NT2/D1 (cell line): ENCODE results near the gene FHOD3.

ENCODE experiments used
- DNase-seq: peaks from one replicate; pipeline ENCODE4 v3.0.0-alpha.2; 2011; ENCODE audit warnings: low read depth, low spot score
- H3K27me3 ChIP-seq: 2 replicates; pipeline ENCODE4 v1.6.0; 2011; ENCODE audit warnings: mild to moderate bottlenecking; ENCODE audit not compliant: insufficient read length, insufficient read depth
- H3K36me3 ChIP-seq: 2 replicates; pipeline ENCODE4 v1.6.1; 2011; ENCODE audit warnings: mild to moderate bottlenecking, low read length, mixed read lengths; ENCODE audit not compliant: insufficient read depth, insufficient read length
- H3K4me1 ChIP-seq: 2 replicates; pipeline ENCODE4 v1.5.1; 2011; ENCODE audit not compliant: insufficient read depth, insufficient read length
- H3K4me3 ChIP-seq: 2 replicates; pipeline ENCODE4 v1.5.1; 2011; ENCODE audit warnings: low read depth; ENCODE audit not compliant: insufficient read length
- H3K9ac ChIP-seq: 2 replicates; pipeline ENCODE4 v1.6.0; 2011; ENCODE audit warnings: low read depth; ENCODE audit not compliant: insufficient read length
- H3K9me3 ChIP-seq: 2 replicates; pipeline ENCODE4 v1.5.1; 2011; ENCODE audit warnings: mild to moderate bottlenecking, low read length; ENCODE audit not compliant: insufficient read depth
- SUZ12 ChIP-seq: IDR thresholded peaks from 2 replicates; pipeline ENCODE4 v1.6.1; 2011; ENCODE audit not compliant: insufficient read length, insufficient read depth; ENCODE audit errors: extremely low read depth
- YY1 ChIP-seq: IDR thresholded peaks from 2 replicates; pipeline ENCODE4 v1.6.1; 2011; ENCODE audit not compliant: insufficient read length, insufficient read depth
- ZNF274 ChIP-seq: IDR thresholded peaks from 2 replicates; pipeline ENCODE4 v1.6.1; 2011; ENCODE audit warnings: mild to moderate bottlenecking, low read depth, low read length

FHOD3 gene

DNA sequence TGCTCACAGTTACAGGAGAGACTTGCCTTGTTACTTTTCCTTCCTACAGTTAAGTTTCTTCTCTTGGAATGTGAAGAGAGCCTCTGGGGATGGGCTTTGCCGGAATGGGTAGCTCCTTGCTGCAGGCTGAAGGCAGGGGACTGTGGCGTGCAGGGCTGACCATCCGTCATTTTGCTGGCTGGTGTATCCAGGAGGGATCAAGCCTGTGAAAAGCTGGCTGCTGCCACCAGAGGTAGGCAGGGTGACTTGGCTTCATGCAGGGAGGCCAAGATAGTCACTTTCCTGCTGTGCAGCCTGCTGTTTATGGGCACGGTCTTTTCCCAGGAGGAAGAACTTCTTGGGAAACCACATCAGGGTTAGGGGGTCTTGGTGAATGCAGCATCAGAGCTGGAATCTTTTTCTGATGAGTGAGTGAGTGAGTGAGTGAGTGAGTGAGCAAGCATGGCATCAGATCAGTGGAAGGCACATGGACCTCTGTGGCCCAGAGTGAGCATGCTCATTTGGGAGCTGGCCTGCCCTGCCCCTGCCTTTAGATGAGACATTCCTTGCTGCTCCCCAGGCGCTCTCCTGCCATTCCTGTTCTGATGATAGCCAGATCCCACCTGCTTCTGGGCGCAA, 33.0 kb downstream of the FHOD3 start:
- no peak for DNase-seq
- H3K27me3 ChIP-seq = no peaks in the 10 kb centered on the region
- H3K4me1 ChIP-seq = peaks cover 4% of the 10 kb centered on the region
- TF ChIP-seq ZNF274 (no peak), SUZ12 (no peak), YY1 (no peak)
- H3K4me3 ChIP-seq = no peak overlapping the region
- no peaks in the 10 kb centered on the region for H3K9me3 ChIP-seq
- H3K9ac ChIP-seq = no peak overlapping the region
- H3K36me3 ChIP-seq = no peaks in the 10 kb centered on the region

DNA sequence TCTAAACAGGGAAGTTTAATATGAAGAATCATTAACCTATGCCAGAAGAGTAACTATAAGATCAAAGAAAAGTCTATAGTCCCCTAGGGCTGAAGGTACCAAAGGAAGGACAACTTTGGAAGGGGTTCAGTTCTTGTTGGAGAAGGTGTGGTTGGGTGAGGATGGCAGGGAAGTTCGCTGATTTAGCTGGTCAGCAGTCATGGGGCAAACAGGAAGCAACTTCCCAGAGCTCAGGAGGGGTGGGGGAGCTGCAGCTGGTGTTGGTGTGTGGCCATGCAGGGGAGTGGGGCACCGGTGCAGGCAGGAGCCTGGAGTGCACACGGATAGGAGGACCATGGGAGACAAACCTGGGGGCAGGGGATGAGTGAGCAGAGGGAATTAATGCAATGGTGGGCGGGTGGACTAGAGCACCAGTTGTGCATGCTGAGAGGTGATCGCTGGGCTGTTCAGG, 34.0 kb downstream of the FHOD3 start:
- no peak for DNase-seq
- TF ChIP-seq ZNF274 (no peak), YY1 (no peak), SUZ12 (no peak)
- Histone ChIP-seq H3K36me3 (no peaks in the 10 kb centered on the region), H3K4me1 (peaks cover 4% of the 10 kb centered on the region), H3K27me3 (no peaks in the 10 kb centered on the region), H3K4me3 (no peak overlapping the region), H3K9me3 (no peaks in the 10 kb centered on the region), H3K9ac (no peak overlapping the region)

DNA sequence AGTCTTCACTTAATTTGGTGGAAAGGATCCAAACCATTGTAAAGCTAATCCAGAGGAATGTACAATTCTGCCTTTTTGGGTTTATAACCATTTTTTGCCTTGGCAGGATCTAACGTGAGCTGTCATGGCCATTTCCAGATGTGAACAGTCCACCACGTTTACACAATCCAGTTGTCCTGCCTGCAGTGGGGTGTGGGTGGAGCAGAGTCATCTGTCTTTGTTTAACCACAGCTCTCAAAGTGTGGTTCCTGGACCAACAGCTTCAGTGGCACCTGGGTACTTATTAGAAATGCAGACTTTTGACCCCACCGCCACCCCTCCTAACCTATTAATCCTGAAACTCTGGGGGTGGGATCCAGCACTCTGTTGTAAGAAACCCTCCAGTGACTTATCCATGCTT, 35.9 kb downstream of the FHOD3 start:
- H3K4me1 ChIP-seq = peaks cover 2% of the 10 kb centered on the region
- TF ChIP-seq YY1 (no peak), SUZ12 (no peak), ZNF274 (no peak)
- no peaks in the 10 kb centered on the region for H3K36me3 ChIP-seq
- no peaks in the 10 kb centered on the region for H3K9me3 ChIP-seq
- H3K27me3 ChIP-seq = no peaks in the 10 kb centered on the region
- no peak overlapping the region for H3K9ac ChIP-seq
- H3K4me3 ChIP-seq = no peak overlapping the region
- no peak for DNase-seq

DNA sequence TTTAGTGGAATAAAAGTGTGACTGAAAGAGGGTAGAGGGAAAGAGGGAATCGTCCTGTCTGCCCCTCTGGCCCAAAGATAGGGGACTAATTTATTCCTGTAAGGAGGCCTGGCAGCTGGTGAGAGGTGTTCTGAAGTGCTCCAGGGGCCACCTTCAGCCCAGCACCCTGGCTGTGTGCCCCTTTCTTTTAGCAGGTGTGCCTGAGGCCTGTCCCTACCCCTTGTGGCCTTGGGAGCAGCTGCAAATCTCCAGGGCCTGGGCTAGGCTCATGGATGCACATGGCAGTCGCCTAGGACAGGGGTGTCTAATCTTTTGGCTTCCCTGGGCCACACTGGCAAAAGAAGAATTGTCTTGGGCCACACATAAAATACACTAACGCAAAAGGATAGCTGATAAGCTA, 37.3 kb downstream of the FHOD3 start:
- Histone ChIP-seq H3K9me3 (no peaks in the 10 kb centered on the region), H3K4me3 (no peak overlapping the region), H3K9ac (no peak overlapping the region), H3K36me3 (no peaks in the 10 kb centered on the region), H3K27me3 (no peaks in the 10 kb centered on the region), H3K4me1 (no peaks in the 10 kb centered on the region)
- no peak for DNase-seq
- TF ChIP-seq SUZ12 (no peak), YY1 (no peak), ZNF274 (no peak)

DNA sequence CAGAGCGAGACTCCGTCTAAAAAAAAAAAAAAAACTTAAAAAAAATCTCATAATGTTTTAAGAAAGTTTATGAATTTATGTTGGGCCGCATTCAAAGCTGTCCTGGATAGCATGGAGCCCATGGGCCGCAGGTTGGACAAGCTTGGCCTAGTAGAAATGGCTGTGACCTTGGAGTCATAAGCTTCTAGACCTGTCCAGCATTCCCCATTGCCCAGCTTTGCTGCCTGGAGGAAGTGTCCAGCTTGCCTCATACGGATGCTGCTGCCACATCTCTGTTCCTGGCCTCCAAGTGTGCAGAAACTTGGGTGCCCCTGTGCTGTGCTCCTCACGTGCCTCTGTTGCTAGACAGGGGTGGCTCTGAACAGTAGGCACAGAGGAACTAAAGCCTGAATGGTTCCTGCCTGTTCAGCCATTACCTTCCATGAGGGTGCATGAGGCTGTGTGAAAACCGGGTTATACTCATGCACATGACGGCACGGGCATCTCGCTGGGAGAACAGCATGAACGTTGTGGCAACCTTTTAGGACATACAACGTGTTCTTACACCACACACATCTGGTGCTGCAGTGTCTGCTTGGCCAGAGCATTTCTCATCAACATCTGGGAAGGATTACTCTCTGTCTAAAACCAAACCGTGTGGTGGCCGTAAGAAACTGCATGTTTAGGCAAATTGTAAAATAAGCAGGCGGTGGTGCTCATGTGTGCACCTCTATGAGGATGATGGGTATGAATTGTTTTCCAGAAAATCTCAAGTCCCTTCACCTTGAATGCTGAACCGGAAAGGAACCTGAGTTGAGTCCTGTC, 38.2 kb downstream of the FHOD3 start:
- Histone ChIP-seq H3K9me3 (no peaks in the 10 kb centered on the region), H3K9ac (no peak overlapping the region), H3K27me3 (no peaks in the 10 kb centered on the region), H3K36me3 (no peaks in the 10 kb centered on the region), H3K4me3 (no peak overlapping the region), H3K4me1 (no peaks in the 10 kb centered on the region)
- TF ChIP-seq YY1 (no peak), SUZ12 (no peak), ZNF274 (no peak)
- DNase-seq = no peak

DNA sequence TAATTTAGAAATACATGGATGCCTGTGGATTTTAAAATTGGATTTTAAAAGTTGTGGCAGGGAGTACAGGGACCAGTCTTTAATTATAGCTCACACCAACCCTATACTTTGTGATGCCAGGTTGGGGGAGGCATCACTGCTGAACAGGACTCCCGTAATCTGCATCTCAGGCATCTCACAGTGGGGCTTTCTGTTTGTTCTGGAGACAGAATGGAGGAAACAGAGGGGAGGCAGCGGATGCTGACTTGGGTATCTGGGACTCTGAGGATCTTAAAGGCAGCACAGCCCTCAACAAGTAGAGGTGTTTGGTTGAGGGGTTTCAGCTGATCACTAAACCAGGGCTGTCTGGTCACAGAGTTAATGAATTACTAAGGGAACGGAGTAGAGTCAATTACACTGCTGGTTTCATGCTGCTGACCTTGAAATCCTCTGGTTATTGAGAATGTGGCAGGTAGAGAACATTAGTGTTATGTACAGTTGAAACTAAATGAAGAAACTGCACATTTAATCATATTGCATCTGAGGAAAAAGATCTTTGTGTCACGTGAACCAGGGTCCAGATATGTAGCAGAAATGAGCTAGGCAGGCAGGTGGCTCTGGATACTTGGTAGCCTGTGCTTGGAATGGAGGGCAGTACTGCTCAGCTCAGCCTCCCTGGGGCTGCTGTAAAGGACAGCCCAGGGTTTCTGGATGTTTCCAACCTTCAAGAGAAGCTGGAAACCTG, 40.3 kb downstream of the FHOD3 start:
- no peak overlapping the region for H3K4me3 ChIP-seq
- H3K4me1 ChIP-seq = no peaks in the 10 kb centered on the region
- H3K27me3 ChIP-seq = no peaks in the 10 kb centered on the region
- no peak overlapping the region for H3K9ac ChIP-seq
- peaks cover 5% of the 10 kb centered on the region for H3K9me3 ChIP-seq
- no peaks in the 10 kb centered on the region for H3K36me3 ChIP-seq
- DNase-seq = no peak
- TF ChIP-seq ZNF274 (no peak), YY1 (no peak), SUZ12 (no peak)

DNA sequence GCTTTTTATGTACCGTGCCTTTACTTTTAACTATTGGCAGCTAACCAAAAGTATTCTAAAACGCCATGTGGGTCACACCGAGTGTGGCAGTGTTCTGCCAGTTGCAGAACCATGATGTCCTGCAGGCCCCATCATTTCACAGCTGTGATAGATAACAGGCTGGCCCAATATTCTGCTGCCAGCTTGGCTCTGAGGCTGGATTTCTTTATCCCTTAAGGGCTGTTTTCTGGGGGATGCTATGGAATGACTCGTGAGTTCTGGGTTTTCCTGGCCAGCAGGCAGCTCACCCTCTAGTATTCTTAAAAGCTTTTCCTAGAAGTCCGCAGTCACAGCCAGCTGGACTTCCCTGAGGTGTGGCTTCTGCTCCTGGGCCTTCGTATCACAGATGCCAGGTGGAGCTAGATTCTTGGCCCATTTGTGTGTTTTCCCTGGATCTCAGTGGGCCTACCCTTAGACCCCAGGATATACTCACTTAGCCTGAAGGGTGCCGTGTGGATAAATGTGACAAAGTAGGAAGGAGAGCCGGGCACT, 41.0 kb downstream of the FHOD3 start:
- Histone ChIP-seq H3K4me1 (no peaks in the 10 kb centered on the region), H3K4me3 (no peak overlapping the region), H3K9ac (no peak overlapping the region), H3K36me3 (no peaks in the 10 kb centered on the region), H3K27me3 (no peaks in the 10 kb centered on the region), H3K9me3 (peaks cover 5% of the 10 kb centered on the region)
- no peak for DNase-seq
- TF ChIP-seq ZNF274 (no peak), SUZ12 (no peak), YY1 (no peak)
